ENCODE measurements around the gene PDE11A. TPM values are rescaled to one million over a fixed set of nuclear protein-coding genes. Genes with fewer than 3 reads are reported as not detected.

The PDE11A gene
- total RNA-seq, 2 experiments from 2014 or later, result not detected

GRCh38 chr2:177747384-177747783 is 325.2 kb downstream of the PDE11A start:
- intact Hi-C loops (cut with DNase I, micrococcal nuclease), result no loop called here
- Mint-ChIP-seq H3K4me3 (no peak overlapping the region), H3K36me3 (ENCODE audit: low read depth) (no peaks in the 10 kb centered on the region), H3K27me3 (no peaks in the 10 kb centered on the region), H3K4me1 (ENCODE audit: low read depth) (no peaks in the 10 kb centered on the region), H3K27ac (no peak overlapping the region), H3K9me3 (no peaks in the 10 kb centered on the region)
- Histone ChIP-seq H3K36me3 (ENCODE audit: insufficient read depth, low read length) (no peaks in the 10 kb centered on the region), H3K4me3 (ENCODE audit: low read length) (no peak overlapping the region), H3K9me3 (ENCODE audit: control insufficient read depth in 1 of 2, insufficient read depth in 1 of 2, low read length in 2 of 2) (no peaks in the 10 kb centered on the region), H3K4me1 (ENCODE audit: insufficient read depth, low read length) (no peaks in the 10 kb centered on the region), H3K27ac (ENCODE audit: low read depth in 1 of 2, low read length in 2 of 2) (no peak overlapping the region), H3K27me3 (ENCODE audit: control insufficient read depth in 1 of 2, insufficient read depth in 2 of 2, low read length in 2 of 2) (no peaks in the 10 kb centered on the region)
- ChIA-PET POLR2A (no interaction called here), CTCF (no interaction called here)
- DNase-seq, result no peak
- no peak for ATAC-seq (ENCODE audit: poor library complexity)
- TF ChIP-seq CTCF (IDR thresholded peaks at IDR 0.05), result no peak

GRCh38 chr2:177746358-177746757 is 326.2 kb downstream of the PDE11A start:
- Mint-ChIP-seq H3K27ac (no peak overlapping the region), H3K4me3 (no peak overlapping the region), H3K27me3 (no peaks in the 10 kb centered on the region), H3K9me3 (no peaks in the 10 kb centered on the region), H3K36me3 (ENCODE audit: low read depth) (no peaks in the 10 kb centered on the region), H3K4me1 (ENCODE audit: low read depth) (no peaks in the 10 kb centered on the region)
- no peak for DNase-seq
- H3K4me1 ChIP-seq (ENCODE audit: insufficient read depth, low read length), result no peaks in the 10 kb centered on the region
- ATAC-seq (ENCODE audit: poor library complexity), result no peak
- ChIA-PET POLR2A (interaction anchor here (0.6 kb wide), 1 partner anchor 67 kb away, joined by 3 read pairs; no protein-coding TSS in a partner anchor), CTCF (no interaction called here)
- H3K9me3 ChIP-seq (ENCODE audit: control insufficient read depth in 1 of 2, insufficient read depth in 1 of 2, low read length in 2 of 2), result no peaks in the 10 kb centered on the region
- no peak overlapping the region for H3K4me3 ChIP-seq (ENCODE audit: low read length)
- no peak for TF ChIP-seq CTCF (IDR thresholded peaks at IDR 0.05)
- H3K27me3 ChIP-seq (ENCODE audit: control insufficient read depth in 1 of 2, insufficient read depth in 2 of 2, low read length in 2 of 2), result no peaks in the 10 kb centered on the region
- intact Hi-C loops (cut with DNase I, micrococcal nuclease), result no loop called here
- H3K27ac ChIP-seq (ENCODE audit: low read depth in 1 of 2, low read length in 2 of 2), result no peak overlapping the region
- no peaks in the 10 kb centered on the region for H3K36me3 ChIP-seq (ENCODE audit: insufficient read depth, low read length)

DNA sequence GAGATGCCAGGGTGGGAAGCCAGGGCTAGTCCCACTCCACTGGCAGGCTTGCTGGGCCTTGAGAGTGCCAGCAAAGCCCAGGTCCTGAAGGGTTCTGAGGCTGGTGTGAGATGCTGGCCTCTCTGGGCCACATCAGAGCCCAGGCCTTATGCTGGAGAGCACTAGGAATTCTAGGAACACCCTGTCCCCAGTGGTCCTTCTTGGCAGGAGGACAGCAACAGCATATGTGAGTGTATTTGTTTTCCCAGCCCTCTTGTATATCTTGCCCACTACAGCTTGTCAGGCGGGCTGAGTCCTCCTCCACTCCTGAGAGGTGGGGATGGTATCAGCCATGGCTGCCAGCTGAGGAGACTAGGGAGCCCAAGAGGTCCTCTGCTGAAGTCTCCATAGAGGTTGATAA is 327.0 kb downstream of the PDE11A start:
- H3K9me3 Mint-ChIP-seq, result no peaks in the 10 kb centered on the region
- H3K9me3 ChIP-seq (ENCODE audit: control insufficient read depth in 1 of 2, insufficient read depth in 1 of 2, low read length in 2 of 2), result no peaks in the 10 kb centered on the region
- H3K4me1 ChIP-seq (ENCODE audit: insufficient read depth, low read length), result no peaks in the 10 kb centered on the region
- no peaks in the 10 kb centered on the region for H3K27me3 ChIP-seq (ENCODE audit: control insufficient read depth in 1 of 2, insufficient read depth in 2 of 2, low read length in 2 of 2)
- no peak overlapping the region for H3K27ac Mint-ChIP-seq
- no peak overlapping the region for H3K27ac ChIP-seq (ENCODE audit: low read depth in 1 of 2, low read length in 2 of 2)
- H3K4me1 Mint-ChIP-seq (ENCODE audit: low read depth), result no peaks in the 10 kb centered on the region
- intact Hi-C loops (cut with DNase I, micrococcal nuclease), result no loop called here
- no peak overlapping the region for H3K4me3 ChIP-seq (ENCODE audit: low read length)
- ATAC-seq (ENCODE audit: poor library complexity), result no peak
- CTCF ChIA-PET, result no interaction called here
- H3K36me3 ChIP-seq (ENCODE audit: insufficient read depth, low read length), result no peaks in the 10 kb centered on the region
- no peak for DNase-seq
- no peaks in the 10 kb centered on the region for H3K27me3 Mint-ChIP-seq
- no peak overlapping the region for H3K4me3 Mint-ChIP-seq
- no peak for TF ChIP-seq CTCF (IDR thresholded peaks at IDR 0.05)
- H3K36me3 Mint-ChIP-seq (ENCODE audit: low read depth), result no peaks in the 10 kb centered on the region
- POLR2A ChIA-PET, result no interaction called here
